GM21576 (cell line): ENCODE results near the gene PCARE.
"Not testable (repeated sequence)": the region's sequence is repeated elsewhere in the genome, so short reads cannot be mapped to it uniquely, and the experiment has no call there.

Experiments
- ATAC-seq: cut with Tn5 transposase; IDR thresholded peaks from one replicate; pipeline ENCODE4 v1.9.1; 2021; ENCODE audit warnings: mild to moderate bottlenecking, moderate library complexity; ENCODE audit not compliant: unreplicated experiment

Gene PCARE

DNA sequence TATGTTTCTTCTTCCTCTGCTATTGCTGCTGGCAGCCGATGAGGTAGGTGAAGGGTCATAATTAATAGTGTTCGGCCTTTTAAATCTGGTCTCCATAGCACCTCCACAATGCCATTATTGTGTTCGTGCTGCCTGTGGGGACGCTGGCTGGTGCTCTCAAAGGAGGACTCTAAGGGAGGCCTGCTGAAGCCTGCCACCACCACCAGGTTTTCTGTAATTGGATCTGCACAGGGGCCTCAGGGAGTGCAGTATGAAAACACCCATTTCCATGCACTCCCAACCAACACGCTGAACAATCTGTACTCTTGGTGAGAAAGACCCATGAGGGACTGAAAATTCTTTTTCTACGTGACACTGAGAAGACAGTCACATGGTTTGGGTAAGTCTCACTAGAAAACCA lies 23.2 kb upstream of the PCARE start:
- ATAC-seq = no peak

- ATAC-seq = no peak
Observed at GRCh38 chr2:29096969-29097368, 22.6 kb upstream of the PCARE start.

GRCh38 chr2:29090311-29090710 lies 16.0 kb upstream of the PCARE start:
- not testable (repeated sequence) for ATAC-seq

DNA sequence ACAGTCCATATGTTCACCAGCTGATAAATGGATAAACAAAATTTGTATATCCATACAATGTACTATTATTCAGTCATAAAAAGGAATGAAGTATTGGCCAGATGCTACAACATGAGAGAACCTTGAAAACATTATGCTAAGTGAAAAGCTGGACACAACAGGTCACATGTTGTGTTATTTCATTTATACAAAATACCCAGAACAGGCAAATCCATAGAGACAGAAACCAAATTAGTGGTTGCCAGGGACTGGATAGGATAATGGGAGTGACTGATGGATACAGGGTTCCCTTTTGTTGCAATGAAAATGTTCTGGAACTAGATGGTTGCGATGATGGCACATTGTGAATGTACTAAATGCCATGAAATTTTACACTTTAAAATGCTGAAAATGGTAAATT lies 10.2 kb upstream of the PCARE start:
- no peak for ATAC-seq

- peak; percentile 56 for ATAC-seq
Observed at GRCh38 chr2:29082804-29083495, 8.6 kb upstream of the PCARE start.

GRCh38 chr2:29080886-29081743 lies 6.8 kb upstream of the PCARE start:
- ATAC-seq = no peak

GRCh38 chr2:29079887-29080286 lies 5.6 kb upstream of the PCARE start:
- ATAC-seq = no peak

DNA sequence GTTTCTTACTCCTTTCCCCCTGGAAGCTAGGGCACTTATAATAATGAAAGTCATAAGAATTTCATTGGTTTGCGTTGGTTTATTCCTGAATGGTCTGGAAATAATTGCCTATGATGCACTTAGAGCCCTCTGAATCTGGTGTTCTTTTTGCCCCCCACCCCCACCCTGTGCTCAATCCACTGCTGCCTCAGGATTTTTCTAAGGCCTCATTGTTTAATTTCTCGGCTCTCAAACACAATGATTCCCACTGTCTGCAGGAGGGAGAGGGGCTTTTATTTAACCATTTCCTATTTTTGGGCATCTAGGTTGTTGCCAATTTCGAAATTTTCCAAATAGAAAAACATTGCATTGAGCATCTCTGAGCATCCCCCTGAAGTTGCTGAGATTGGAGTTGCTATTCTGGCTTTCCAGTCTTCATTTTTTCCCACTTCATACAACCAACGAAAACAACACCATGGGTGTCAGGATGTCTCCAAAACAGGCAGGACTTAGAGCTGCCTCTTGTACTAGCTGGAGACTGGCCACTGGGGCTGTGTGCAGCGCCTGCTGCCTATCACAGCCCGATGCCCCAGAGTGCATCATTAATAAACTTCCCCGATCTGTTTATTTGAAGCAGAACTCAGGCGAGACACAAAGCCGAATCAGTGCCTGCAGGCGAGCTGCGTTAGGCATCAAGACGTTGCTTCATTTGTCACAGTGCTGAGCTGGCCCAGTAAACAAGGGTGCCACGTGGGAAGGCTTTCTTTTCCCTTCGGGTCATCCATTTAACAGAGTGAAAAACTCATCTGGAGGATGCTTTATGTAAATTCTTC lies 1.8 kb upstream of the PCARE start:
- no peak for ATAC-seq

DNA sequence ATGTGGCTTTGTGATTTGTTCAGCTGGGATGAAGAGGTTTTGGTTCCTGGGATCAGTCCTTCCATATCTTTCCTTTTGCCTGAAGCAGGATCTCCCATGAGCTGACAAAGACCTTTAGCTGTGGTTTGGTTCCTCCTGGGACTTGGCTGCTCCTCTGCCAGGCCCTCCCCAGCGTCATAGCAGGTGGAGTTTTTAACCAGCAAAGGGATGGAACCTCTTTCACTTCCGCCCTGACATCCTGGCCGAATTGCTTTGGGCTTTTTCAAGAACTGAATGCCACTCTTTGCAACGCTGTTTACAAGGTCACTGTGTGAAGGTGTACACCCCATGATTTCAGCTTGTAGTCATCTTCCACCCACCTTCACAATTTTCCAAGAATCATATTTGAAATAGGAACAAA lies 390 bp downstream of the PCARE start:
- ATAC-seq = no peak

DNA sequence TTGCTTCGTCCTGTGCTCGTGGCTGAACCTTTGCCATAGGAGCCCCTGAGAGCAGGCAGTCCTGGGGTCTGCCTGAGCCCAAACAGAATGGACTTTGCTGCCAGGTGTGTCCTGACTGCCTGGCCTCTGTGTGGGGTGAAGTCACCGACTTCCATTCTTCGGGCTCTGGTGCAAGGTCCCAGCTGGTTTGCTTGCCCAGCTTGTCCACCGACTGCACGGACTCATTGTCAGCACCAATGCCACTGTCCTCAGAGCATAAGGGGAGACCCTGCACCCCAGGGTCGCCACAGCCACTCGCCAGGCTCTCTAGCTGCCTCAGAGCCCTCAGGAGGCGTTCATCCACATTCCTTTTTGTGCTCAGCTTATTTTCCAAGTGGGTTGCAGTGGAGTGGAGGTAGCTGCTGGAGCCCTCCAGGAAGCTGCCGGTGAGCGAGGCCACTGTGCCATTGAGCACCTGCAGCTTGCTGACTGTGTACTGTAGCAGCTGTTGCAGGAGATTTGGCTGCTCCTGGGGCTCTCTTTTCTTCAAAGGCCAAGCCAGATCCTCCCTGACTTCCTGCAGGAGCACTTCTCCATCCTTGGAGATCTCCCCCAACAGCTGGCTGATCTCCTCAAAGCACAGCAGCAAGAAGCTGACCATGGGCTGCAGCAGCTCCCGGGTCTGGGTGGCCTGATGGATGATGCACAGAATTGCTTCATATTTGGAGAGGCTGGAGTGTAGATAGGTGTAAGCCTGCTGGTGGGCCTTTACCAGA lies 1.2 kb downstream of the PCARE start:
- ATAC-seq = no peak

DNA sequence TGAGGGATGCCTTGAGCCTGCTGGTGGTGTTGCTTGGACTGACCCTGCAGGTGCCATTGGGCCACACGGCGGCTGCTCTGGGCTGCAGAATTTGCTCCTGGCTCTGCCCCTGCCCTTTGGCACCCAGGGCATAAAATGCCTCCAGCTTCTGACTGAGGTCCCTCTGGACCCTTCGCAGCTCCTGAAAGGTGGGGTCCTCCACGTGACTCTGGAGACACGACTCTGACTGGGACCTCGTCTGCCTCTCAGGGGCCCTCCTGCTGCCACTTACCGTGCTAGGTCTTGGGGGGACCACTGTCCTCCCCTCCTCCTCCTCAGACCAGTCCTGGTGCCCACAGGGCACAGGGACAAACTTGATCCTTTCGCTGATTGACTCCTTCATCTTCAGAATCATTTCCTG lies 2.1 kb downstream of the PCARE start:
- ATAC-seq = no peak

- no peak for ATAC-seq
Observed at GRCh38 chr2:29071032-29071975, 3.0 kb downstream of the PCARE start.

DNA sequence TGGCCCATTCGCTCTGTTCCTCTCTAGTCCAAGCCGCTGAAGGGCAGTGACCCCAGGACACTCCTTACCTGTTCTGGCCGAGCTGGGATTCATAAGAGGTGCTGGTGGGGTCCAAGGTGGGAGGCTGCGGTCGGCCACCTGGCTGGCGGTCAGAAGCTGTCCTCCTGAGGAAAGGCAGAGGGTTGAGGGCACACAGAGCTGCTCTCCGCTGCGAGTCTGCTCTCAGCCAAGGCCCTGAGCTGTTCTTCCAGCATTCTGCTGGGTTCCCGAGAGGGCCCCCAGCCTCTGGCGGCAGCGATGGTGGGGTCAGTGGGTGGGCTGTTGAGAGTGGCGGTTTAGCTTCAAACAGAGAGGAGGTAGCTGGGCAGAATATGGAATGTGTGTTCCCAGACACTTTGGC lies 3.8 kb downstream of the PCARE start:
- ATAC-seq = no peak

GRCh38 chr2:29068513-29068912 lies 5.8 kb downstream of the PCARE start:
- no peak for ATAC-seq

- no peak for ATAC-seq
Observed at GRCh38 chr2:29066997-29067605, 7.2 kb downstream of the PCARE start.

- ATAC-seq = no peak
Observed at GRCh38 chr2:29066271-29066860, 8.0 kb downstream of the PCARE start.

DNA sequence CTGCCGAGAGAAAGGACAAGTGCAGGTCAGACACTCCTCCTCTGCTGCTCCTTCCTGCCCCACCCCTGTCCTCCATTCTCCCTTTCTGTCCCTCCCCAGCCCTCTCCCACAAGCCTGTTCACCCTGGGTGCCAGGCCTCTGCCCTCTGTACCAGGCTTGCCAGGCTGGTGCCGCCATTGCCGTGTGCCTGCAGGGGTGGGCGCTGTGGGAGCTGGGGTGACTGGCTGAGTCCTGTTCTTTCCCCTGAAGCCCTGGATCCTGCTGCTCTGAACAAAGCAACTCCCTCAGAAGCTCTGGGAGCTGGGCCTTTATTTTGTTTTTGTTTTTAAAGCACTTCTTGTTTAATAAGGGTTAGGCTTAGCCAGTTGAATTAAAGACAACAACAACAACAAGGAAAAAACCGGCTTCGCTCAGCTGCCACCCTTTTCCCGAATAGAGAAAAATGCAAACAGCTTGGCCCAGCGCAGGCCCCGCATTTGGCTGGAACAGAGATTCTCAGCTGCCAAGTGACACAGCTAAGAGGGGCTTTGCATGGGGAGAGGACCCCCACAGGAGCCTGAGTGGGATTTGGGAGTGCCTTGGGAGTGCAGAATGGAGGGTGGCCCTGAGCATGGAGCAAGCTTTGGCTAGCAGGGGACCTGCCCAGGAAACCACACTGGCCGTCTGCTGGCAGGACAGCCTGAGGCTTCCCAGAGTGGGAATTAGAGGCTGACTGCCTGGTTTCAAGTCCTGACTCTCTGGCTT lies 9.1 kb downstream of the PCARE start:
- no peak for ATAC-seq

DNA sequence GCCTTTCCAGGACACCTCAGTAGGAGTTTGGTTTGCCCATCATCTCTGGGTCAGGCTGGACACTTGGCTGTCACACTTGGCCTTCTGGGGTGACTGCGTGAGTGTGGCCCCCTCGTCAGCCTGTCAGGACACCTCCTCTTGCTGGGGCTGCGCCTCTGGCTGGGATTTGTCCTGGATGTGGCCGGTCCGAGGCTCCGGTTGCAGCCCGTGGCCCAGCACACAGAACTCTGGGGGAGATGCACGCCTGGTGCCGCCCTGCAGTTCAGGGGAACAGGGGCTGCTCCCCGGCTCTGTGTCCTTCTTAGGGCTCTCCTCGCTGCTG lies 9.6 kb downstream of the PCARE start:
- ATAC-seq = no peak
